HUES64 (cell line): ENCODE data around the gene TTC5.
A peak's percentile ranks its signal among the peaks of the same experiment; 100 is the strongest.

Source experiments
- H3K27ac ChIP-seq: 2 replicates; pipeline ENCODE4 v1.7.0; 2013; ENCODE audit warnings: low read depth, low read length, inconsistent platforms
- H3K27me3 ChIP-seq: 2 replicates; pipeline ENCODE4 v1.6.1; 2013; ENCODE audit warnings: mild to moderate bottlenecking, low read length; ENCODE audit not compliant: insufficient read depth
- H3K36me3 ChIP-seq: 2 replicates; pipeline ENCODE4 v1.6.1; 2013; ENCODE audit warnings: mild to moderate bottlenecking, low read length; ENCODE audit not compliant: insufficient read depth
- H3K4me1 ChIP-seq: 2 replicates; pipeline ENCODE4 v1.6.1; 2013; ENCODE audit warnings: mild to moderate bottlenecking, low read length, moderate library complexity; ENCODE audit not compliant: insufficient read depth
- H3K4me3 ChIP-seq: 2 replicates; pipeline ENCODE4 v1.5.1; 2013; ENCODE audit warnings: mild to moderate bottlenecking, low read length, moderate library complexity
- H3K9ac ChIP-seq: 2 replicates; pipeline ENCODE4 v1.6.1; 2013; ENCODE audit warnings: mild to moderate bottlenecking, low read depth, low read length
- H3K9me3 ChIP-seq: 2 replicates; pipeline ENCODE4 v1.6.1; 2013; ENCODE audit warnings: low read depth, low read length; ENCODE audit not compliant: insufficient read depth
- WGBS: fragments of 150-250, 120-280 bp; methylation state at CpG from one replicate; pipeline ENCODE4 v1.1.7; 2013; ENCODE audit warnings: missing lambda C conversion rate; 5-methylcytosine and 5-hydroxymethylcytosine counted together

The TTC5 gene

GRCh38 chr14:20334017-20334416, 28.3 kb upstream of the TTC5 start:
- Histone ChIP-seq H3K9ac (no peak overlapping the region), H3K4me3 (0 out of 2 replicates have a peak overlapping the region, but pooled peaks have one; percentile 80), H3K27me3 (no peaks in the 10 kb centered on the region), H3K36me3 (peaks cover 18% of the 10 kb centered on the region), H3K4me1 (peaks cover 23% of the 10 kb centered on the region), H3K27ac (no peak overlapping the region; the same call in 1 of the 2 replicates), H3K9me3 (no peaks in the 10 kb centered on the region)
- WGBS, result 70% methylated on average over 5 of the region's 7 CpGs

- Histone ChIP-seq H3K4me3 (peak overlapping the region; percentile 80), H3K9me3 (no peaks in the 10 kb centered on the region), H3K36me3 (peaks cover 24% of the 10 kb centered on the region), H3K4me1 (peaks cover 27% of the 10 kb centered on the region), H3K27me3 (no peaks in the 10 kb centered on the region), H3K27ac (peak overlapping the region; percentile 25; the same call in 1 of the 2 replicates), H3K9ac (peak overlapping the region; percentile 95; the same call in 1 of the 2 replicates)
- WGBS, result 15% methylated on average over 3 of the region's 3 CpGs
These were observed 27.7 kb upstream of the TTC5 start for GRCh38 chr14:20333494-20333841.

GRCh38 chr14:20332788-20333493, 27.2 kb upstream of the TTC5 start, which contains the start of gene CCNB1IP1:
Gene CCNB1IP1 (minus strand): TSS chr14:20333279. CDS start chr14:20316523, 16,756 bp downstream.
- under 1% methylated on average over 16 of the region's 19 CpGs for WGBS
- Histone ChIP-seq H3K9me3 (no peaks in the 10 kb centered on the region), H3K4me3 (peak within 1 kb of the TSS; percentile 80), H3K27me3 (no peaks in the 10 kb centered on the region), H3K9ac (peak within 1 kb of the TSS; percentile 95), H3K4me1 (peaks cover 27% of the 10 kb centered on the region), H3K36me3 (peaks cover 29% of the 10 kb centered on the region), H3K27ac (peak within 1 kb of the TSS; percentile 80)

DNA sequence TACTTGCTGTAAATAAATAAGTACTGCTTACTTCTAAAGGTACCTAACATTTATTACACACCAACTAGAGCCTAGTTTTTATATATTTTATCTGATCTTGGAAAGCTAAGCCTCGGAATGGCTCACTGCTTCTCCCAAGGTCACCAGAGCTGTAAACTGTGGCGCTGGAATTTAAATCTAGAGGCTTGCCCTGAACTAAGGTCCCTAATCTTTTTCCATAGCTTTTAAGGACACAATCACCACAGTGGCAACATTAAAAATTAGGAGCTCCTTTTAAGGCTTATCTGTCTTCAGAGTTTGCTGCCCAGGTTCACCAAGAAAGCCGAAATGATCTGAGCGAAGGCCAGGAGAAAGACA, 26.7 kb upstream of the TTC5 start:
- Histone ChIP-seq H3K4me1 (peaks cover 27% of the 10 kb centered on the region), H3K27ac (peak overlapping the region; percentile 80), H3K9me3 (no peaks in the 10 kb centered on the region), H3K36me3 (peaks cover 34% of the 10 kb centered on the region), H3K4me3 (peak overlapping the region; percentile 80), H3K27me3 (no peaks in the 10 kb centered on the region), H3K9ac (peak overlapping the region; percentile 95)
- 1% methylated on average over 4 of the region's 4 CpGs for WGBS

DNA sequence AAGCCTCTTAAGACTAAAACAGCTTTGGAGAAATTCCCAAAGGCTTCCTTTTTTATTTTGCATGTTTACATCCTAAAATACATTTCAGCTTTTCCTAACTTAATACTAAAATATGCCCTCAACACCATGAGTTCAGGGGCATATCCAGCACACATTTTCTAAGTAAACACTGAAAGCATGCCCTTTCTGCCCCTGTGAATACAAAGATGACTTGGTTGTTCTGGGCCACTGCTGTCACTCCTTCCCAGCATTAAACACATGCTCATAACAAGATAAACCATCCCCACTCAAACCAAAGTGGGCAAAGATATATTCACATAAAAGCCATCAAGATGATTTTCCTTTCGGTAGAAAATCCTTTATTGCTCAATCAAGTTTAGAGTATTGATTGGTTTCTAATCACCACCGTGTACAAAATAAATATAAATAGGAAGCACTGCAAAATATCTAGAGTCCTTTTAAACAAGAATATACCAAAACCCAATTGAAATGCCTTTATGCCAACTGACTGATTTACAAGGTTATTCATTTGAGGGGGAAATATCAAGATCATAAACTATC, 25.4 kb upstream of the TTC5 start:
- H3K9me3 ChIP-seq, result no peaks in the 10 kb centered on the region
- H3K4me3 ChIP-seq, result peak overlapping the region; percentile 80
- peaks cover 47% of the 10 kb centered on the region for H3K36me3 ChIP-seq
- H3K27me3 ChIP-seq, result no peaks in the 10 kb centered on the region
- no CpG with 5 or more reads among the region's 2 CpGs for WGBS
- peak overlapping the region; percentile 76 for H3K9ac ChIP-seq
- H3K4me1 ChIP-seq, result peaks cover 27% of the 10 kb centered on the region
- peak overlapping the region; percentile 11; the same call in 1 of the 2 replicates for H3K27ac ChIP-seq

- peak overlapping the region; percentile 30; the same call in 1 of the 2 replicates for H3K9ac ChIP-seq
- no peak overlapping the region for H3K27ac ChIP-seq
- WGBS, result 92% methylated on average over 2 of the region's 2 CpGs
- peaks cover 27% of the 10 kb centered on the region for H3K4me1 ChIP-seq
- H3K9me3 ChIP-seq, result 0 out of 2 replicates have a peak, but pooled peaks cover 2% of the 10 kb centered on the region
- H3K27me3 ChIP-seq, result no peaks in the 10 kb centered on the region
- H3K4me3 ChIP-seq, result peak overlapping the region; percentile 38; the same call in 1 of the 2 replicates
- H3K36me3 ChIP-seq, result peaks cover 64% of the 10 kb centered on the region
These were observed 23.6 kb upstream of the TTC5 start for GRCh38 chr14:20329355-20329754.

DNA sequence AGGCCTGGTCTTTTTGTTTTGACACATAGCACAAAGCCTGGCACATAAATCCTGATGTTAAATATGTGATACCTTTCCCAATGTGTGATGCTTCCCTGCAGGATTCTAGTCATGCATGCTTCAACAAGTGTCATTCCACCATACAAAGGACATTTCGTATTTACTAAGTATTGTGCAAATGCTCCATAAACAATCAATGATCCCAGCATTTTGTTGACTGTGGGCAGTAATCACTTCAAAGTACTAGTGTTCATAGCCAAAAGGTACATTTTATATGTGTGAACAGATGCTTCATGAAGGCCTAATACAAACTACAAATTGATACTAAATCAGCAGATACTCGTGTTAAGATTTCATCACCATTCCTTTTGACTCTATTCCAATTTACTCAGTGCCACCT, 23.0 kb upstream of the TTC5 start:
- Histone ChIP-seq H3K9me3 (0 out of 2 replicates have a peak, but pooled peaks cover 2% of the 10 kb centered on the region), H3K36me3 (peaks cover 70% of the 10 kb centered on the region), H3K27ac (peak overlapping the region; percentile 25; the same call in 1 of the 2 replicates), H3K9ac (peak overlapping the region; percentile 30; the same call in 1 of the 2 replicates), H3K4me3 (no peak overlapping the region), H3K4me1 (peaks cover 26% of the 10 kb centered on the region), H3K27me3 (no peaks in the 10 kb centered on the region)
- WGBS, result 94% methylated on average over 2 of the region's 2 CpGs

DNA sequence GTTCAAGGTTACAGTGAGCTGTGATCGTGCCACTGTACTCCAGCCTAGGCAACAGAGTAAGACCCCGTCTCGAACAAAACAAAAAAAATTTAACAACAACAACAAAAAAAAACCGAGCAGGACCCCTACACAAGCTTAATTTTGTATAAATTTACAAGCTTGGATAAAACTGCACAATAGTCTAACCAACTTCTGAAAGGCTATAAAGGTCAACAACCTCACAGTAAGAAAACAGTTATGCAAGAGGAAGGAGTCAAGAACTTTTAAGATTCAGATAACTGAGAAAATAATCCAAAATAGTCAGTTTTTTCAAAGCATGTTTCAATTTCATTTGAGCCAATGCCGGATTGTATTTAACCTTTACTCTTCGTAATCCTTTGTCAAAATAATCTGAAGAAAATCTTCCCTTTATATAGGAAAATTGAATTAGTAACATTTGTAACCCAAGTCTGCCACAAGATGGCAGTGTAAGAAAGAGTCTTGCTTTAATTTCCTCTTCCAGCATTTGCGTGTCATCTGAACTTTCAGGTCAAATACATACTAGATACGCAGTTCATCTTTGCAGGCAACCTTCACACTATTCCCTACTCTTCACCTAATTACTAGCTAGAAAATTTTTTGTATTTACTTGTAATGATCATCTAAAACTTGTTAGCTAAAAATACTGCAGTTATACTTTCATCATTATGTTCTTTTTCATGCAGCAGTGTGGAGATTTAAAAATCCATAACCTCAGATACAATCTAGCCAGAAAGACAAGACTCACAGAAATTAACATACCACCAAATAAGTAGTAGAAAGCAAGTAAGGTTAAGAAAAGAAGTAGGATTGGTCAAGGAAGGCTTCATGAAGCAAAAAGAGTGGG, 21.5 kb upstream of the TTC5 start:
- H3K27ac ChIP-seq, result no peak overlapping the region; the same call in 1 of the 2 replicates

GRCh38 chr14:20317720-20318119, 12.0 kb upstream of the TTC5 start:
- Histone ChIP-seq H3K9me3 (no peaks in the 10 kb centered on the region; the same call in 1 of the 2 replicates), H3K4me3 (no peak overlapping the region), H3K27me3 (no peaks in the 10 kb centered on the region), H3K9ac (no peak overlapping the region), H3K27ac (peak overlapping the region; percentile 41), H3K36me3 (peaks cover 98% of the 10 kb centered on the region), H3K4me1 (no peaks in the 10 kb centered on the region)
- 97% methylated on average over 16 of the region's 16 CpGs for WGBS

More for the DNA sequence above, 21.5 kb upstream of the TTC5 start:
- H3K4me3 ChIP-seq, result no peak overlapping the region
- WGBS, result 86% methylated on average over 7 of the region's 8 CpGs
- H3K4me1 ChIP-seq, result peaks cover 22% of the 10 kb centered on the region
- 0 out of 2 replicates have a peak, but pooled peaks cover 2% of the 10 kb centered on the region for H3K9me3 ChIP-seq
- H3K36me3 ChIP-seq, result peaks cover 83% of the 10 kb centered on the region
- no peaks in the 10 kb centered on the region for H3K27me3 ChIP-seq
- H3K9ac ChIP-seq, result peak overlapping the region; percentile 7; the same call in 1 of the 2 replicates

- H3K9me3 ChIP-seq, result peaks cover 5% of the 10 kb centered on the region; the same call in 1 of the 2 replicates
- no peaks in the 10 kb centered on the region for H3K4me1 ChIP-seq
- H3K27me3 ChIP-seq, result no peaks in the 10 kb centered on the region
- peaks cover 77% of the 10 kb centered on the region for H3K36me3 ChIP-seq
- H3K9ac ChIP-seq, result no peak overlapping the region
- no peak overlapping the region for H3K4me3 ChIP-seq
- 97% methylated on average over 2 of the region's 2 CpGs for WGBS
- H3K27ac ChIP-seq, result no peak overlapping the region
These were observed 8.3 kb upstream of the TTC5 start for GRCh38 chr14:20314026-20314425.
